ENCODE data around the gene BPIFB3.
"Not testable (repeated sequence)": the region's sequence is repeated elsewhere in the genome, so short reads cannot be mapped to it uniquely, and the experiment has no call there.

Gene BPIFB3

GRCh38 chr20:33093582-33093981, 39.9 kb downstream of the BPIFB3 start:
- no peak for DNase-seq

- DNase-seq = no peak
These were observed 41.5 kb downstream of the BPIFB3 start for GRCh38 chr20:33095249-33095648.

- peak; percentile 76 for DNase-seq
These were observed 42.3 kb downstream of the BPIFB3 start for GRCh38 chr20:33095902-33096584.

- no peak for DNase-seq
These were observed 43.3 kb downstream of the BPIFB3 start for GRCh38 chr20:33097001-33097400.

GRCh38 chr20:33099843-33100538, 46.3 kb downstream of the BPIFB3 start:
- no peak for DNase-seq

- DNase-seq = no peak
These were observed 49.9 kb downstream of the BPIFB3 start for GRCh38 chr20:33103556-33103955.

- DNase-seq = no peak
These were observed 50.6 kb downstream of the BPIFB3 start for GRCh38 chr20:33104336-33104735.

- no peak for DNase-seq
These were observed 51.7 kb downstream of the BPIFB3 start for GRCh38 chr20:33105316-33105924.

- not testable (repeated sequence) for DNase-seq
These were observed 52.4 kb downstream of the BPIFB3 start for GRCh38 chr20:33106058-33106620.

GRCh38 chr20:33108661-33109060, 55.0 kb downstream of the BPIFB3 start:
- no peak for DNase-seq

GRCh38 chr20:33110147-33110825, 56.6 kb downstream of the BPIFB3 start:
- DNase-seq = no peak

- no peak for DNase-seq
These were observed 57.6 kb downstream of the BPIFB3 start for GRCh38 chr20:33111306-33111705.

- DNase-seq = no peak
These were observed 59.1 kb downstream of the BPIFB3 start for GRCh38 chr20:33112547-33113386.

- DNase-seq = no peak
These were observed 59.7 kb downstream of the BPIFB3 start for GRCh38 chr20:33113387-33113908.

- not testable (repeated sequence) for DNase-seq
These were observed 61.8 kb downstream of the BPIFB3 start for GRCh38 chr20:33115501-33115900.

- no peak for DNase-seq
These were observed 66.3 kb downstream of the BPIFB3 start for GRCh38 chr20:33119725-33120720.

- no peak for DNase-seq
These were observed 67.2 kb downstream of the BPIFB3 start for GRCh38 chr20:33120934-33121333.

- not testable (repeated sequence) for DNase-seq
These were observed 68.6 kb downstream of the BPIFB3 start for GRCh38 chr20:33122297-33122696.
